Measurements from ENCODE around the gene SASH1. TPM values are rescaled to one million over a fixed set of nuclear protein-coding genes. Genes with fewer than 3 reads are reported as not detected.
A peak's percentile ranks its signal among the peaks of the same experiment; 100 is the strongest.
"Not testable (repeated sequence)": the region's sequence is repeated elsewhere in the genome, so short reads cannot be mapped to it uniquely, and the experiment has no call there.

SASH1 gene
- total RNA-seq, 1 donor from 2014 or later: 75.7 TPM

DNA sequence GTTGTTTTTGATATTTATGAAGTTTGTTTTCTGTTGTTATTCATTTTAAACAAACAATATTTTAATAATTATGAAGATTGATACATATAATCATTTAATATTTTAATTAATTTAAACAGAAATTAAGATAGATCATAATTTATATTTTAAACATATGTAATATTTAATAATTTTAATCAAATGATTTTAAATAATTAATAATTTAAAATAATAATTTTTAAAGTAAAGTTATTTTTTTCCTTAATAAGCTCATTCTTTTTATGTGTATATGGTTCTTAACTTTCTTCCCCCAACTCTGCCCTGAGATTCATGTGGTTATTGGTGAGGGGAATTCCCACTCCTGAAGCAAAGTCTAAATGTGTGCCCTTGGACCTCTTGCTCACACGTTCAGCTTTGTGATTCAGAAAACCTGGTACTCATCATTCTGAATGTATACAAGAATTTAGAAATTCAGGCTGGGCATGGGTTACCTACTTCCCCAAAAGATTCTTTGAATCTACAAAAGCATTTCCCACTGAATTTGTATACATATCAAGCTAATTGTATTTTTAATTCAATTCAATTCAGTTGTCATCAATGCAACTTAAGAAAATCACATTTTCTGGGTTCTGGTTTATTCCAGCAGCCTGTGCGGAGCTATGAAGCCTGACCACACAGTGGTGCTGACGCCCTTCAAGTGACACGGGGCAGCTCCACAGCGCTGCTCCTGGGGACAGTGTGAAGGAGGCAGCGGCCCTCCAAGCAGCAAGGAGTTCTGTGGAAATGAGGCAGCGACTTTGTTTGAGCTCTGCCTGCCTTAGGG is 235.2 kb downstream of the SASH1 start:
- H3K4me3 Mint-ChIP-seq (ENCODE audit: unreplicated experiment): no peak overlapping the region
- H3K27ac Mint-ChIP-seq (ENCODE audit: unreplicated experiment): no peak overlapping the region

GRCh38 chr6:148578489-148578814 is 235.8 kb downstream of the SASH1 start:
- no peak overlapping the region for H3K4me3 Mint-ChIP-seq (ENCODE audit: unreplicated experiment)
- H3K27me3 Mint-ChIP-seq (ENCODE audit: unreplicated experiment): peaks cover 7% of the 10 kb centered on the region
- TF ChIP-seq, protein P1, sequence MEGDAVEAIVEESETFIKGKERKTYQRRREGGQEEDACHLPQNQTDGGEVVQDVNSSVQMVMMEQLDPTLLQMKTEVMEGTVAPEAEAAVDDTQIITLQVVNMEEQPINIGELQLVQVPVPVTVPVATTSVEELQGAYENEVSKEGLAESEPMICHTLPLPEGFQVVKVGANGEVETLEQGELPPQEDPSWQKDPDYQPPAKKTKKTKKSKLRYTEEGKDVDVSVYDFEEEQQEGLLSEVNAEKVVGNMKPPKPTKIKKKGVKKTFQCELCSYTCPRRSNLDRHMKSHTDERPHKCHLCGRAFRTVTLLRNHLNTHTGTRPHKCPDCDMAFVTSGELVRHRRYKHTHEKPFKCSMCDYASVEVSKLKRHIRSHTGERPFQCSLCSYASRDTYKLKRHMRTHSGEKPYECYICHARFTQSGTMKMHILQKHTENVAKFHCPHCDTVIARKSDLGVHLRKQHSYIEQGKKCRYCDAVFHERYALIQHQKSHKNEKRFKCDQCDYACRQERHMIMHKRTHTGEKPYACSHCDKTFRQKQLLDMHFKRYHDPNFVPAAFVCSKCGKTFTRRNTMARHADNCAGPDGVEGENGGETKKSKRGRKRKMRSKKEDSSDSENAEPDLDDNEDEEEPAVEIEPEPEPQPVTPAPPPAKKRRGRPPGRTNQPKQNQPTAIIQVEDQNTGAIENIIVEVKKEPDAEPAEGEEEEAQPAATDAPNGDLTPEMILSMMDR (IDR thresholded peaks at IDR 0.05): no peak
- H3K4me1 Mint-ChIP-seq (ENCODE audit: unreplicated experiment): peaks cover 2% of the 10 kb centered on the region
- H3K36me3 Mint-ChIP-seq (ENCODE audit: unreplicated experiment): no peaks in the 10 kb centered on the region
- no peak overlapping the region for H3K27ac Mint-ChIP-seq (ENCODE audit: unreplicated experiment)
- peaks cover under 1% of the 10 kb centered on the region for H3K9me3 Mint-ChIP-seq (ENCODE audit: unreplicated experiment)
- no peak for DNase-seq (ENCODE audit: extremely low spot score, unreplicated experiment)

More for the DNA sequence above, 235.2 kb downstream of the SASH1 start:
- peaks cover 2% of the 10 kb centered on the region for H3K4me1 Mint-ChIP-seq (ENCODE audit: unreplicated experiment)
- TF ChIP-seq, protein P1 (IDR thresholded peaks at IDR 0.05): peak; percentile 97
- H3K9me3 Mint-ChIP-seq (ENCODE audit: unreplicated experiment): no peaks in the 10 kb centered on the region
- peaks cover 7% of the 10 kb centered on the region for H3K27me3 Mint-ChIP-seq (ENCODE audit: unreplicated experiment)
- DNase-seq (ENCODE audit: extremely low spot score, unreplicated experiment): peak; percentile 89
- H3K36me3 Mint-ChIP-seq (ENCODE audit: unreplicated experiment): no peaks in the 10 kb centered on the region

- Mint-ChIP-seq H3K27me3 (ENCODE audit: unreplicated experiment) (peaks cover 7% of the 10 kb centered on the region), H3K36me3 (ENCODE audit: unreplicated experiment) (no peaks in the 10 kb centered on the region), H3K9me3 (ENCODE audit: unreplicated experiment) (peaks cover 6% of the 10 kb centered on the region), H3K27ac (ENCODE audit: unreplicated experiment) (no peak overlapping the region), H3K4me1 (ENCODE audit: unreplicated experiment) (peaks cover 2% of the 10 kb centered on the region), H3K4me3 (ENCODE audit: unreplicated experiment) (no peak overlapping the region)
- DNase-seq (ENCODE audit: extremely low spot score, unreplicated experiment): no peak
- TF ChIP-seq, protein P1 (IDR thresholded peaks at IDR 0.05): no peak
These were observed 236.4 kb downstream of the SASH1 start for GRCh38 chr6:148578837-148579565.

- Mint-ChIP-seq H3K27me3 (ENCODE audit: unreplicated experiment) (peaks cover 7% of the 10 kb centered on the region), H3K27ac (ENCODE audit: unreplicated experiment) (no peak overlapping the region), H3K4me1 (ENCODE audit: unreplicated experiment) (peaks cover 2% of the 10 kb centered on the region), H3K9me3 (ENCODE audit: unreplicated experiment) (peaks cover 19% of the 10 kb centered on the region), H3K36me3 (ENCODE audit: unreplicated experiment) (peaks cover 5% of the 10 kb centered on the region), H3K4me3 (ENCODE audit: unreplicated experiment) (no peak overlapping the region)
- TF ChIP-seq, protein P1 (IDR thresholded peaks at IDR 0.05): no peak
- no peak for DNase-seq (ENCODE audit: extremely low spot score, unreplicated experiment)
These were observed 237.8 kb downstream of the SASH1 start for GRCh38 chr6:148580442-148580841.

DNA sequence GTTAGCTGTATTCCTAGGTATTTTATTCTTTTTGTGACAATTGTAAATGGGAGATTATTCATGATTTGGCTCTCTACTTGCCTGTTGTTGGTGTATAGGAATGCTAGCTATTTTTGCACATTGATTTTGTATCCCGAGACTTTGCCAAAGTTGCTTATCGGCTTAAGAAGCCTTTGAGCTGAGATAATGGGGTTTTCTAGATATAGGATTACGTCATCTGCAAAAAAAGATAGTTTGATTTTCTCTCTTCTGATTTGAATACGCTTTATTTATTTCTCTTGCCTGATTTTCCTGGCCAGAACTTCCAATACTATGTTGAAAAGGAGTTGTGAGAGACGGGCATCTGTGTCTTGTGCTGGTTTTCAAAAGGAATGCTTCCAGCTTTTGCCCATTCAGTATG is 241.0 kb downstream of the SASH1 start:
- H3K9me3 Mint-ChIP-seq (ENCODE audit: unreplicated experiment): peaks cover 39% of the 10 kb centered on the region

GRCh38 chr6:148585641-148586040 is 243.0 kb downstream of the SASH1 start:
- not testable (repeated sequence) for H3K4me3 Mint-ChIP-seq (ENCODE audit: unreplicated experiment); H3K27me3 Mint-ChIP-seq (ENCODE audit: unreplicated experiment); DNase-seq (ENCODE audit: extremely low spot score, unreplicated experiment); H3K27ac Mint-ChIP-seq (ENCODE audit: unreplicated experiment); H3K4me1 Mint-ChIP-seq (ENCODE audit: unreplicated experiment); H3K36me3 Mint-ChIP-seq (ENCODE audit: unreplicated experiment)
- peaks cover 46% of the 10 kb centered on the region for H3K9me3 Mint-ChIP-seq (ENCODE audit: unreplicated experiment)

More for the DNA sequence above, 241.0 kb downstream of the SASH1 start:
- peaks cover 7% of the 10 kb centered on the region for H3K36me3 Mint-ChIP-seq (ENCODE audit: unreplicated experiment)
- no peak overlapping the region for H3K4me3 Mint-ChIP-seq (ENCODE audit: unreplicated experiment)
- H3K27me3 Mint-ChIP-seq (ENCODE audit: unreplicated experiment): no peaks in the 10 kb centered on the region
- no peaks in the 10 kb centered on the region for H3K4me1 Mint-ChIP-seq (ENCODE audit: unreplicated experiment)
- TF ChIP-seq, protein P1 (IDR thresholded peaks at IDR 0.05): no peak
- no peak overlapping the region for H3K27ac Mint-ChIP-seq (ENCODE audit: unreplicated experiment)
- DNase-seq (ENCODE audit: extremely low spot score, unreplicated experiment): no peak

All from osteocyte (in vitro differentiated cells).